Heart right ventricle (tissue), 16 donors: Measurements from ENCODE around the gene DUOX2. TPM values are rescaled to one million over a fixed set of nuclear protein-coding genes. Genes with fewer than 3 reads are reported as not detected.

ENCODE experiments used
- ATAC-seq, 8 donors: fragments of 200-7000 bp; cut with Tn5 transposase; one replicate each; pipeline ENCODE4 v1.9.1; 2020; ENCODE audit warnings: mild to moderate bottlenecking in 8 of 8, moderate library complexity in 8 of 8, moderate number of reproducible peaks in 1 of 8
- DNase-seq, 2 donors: peaks; one replicate each; pipeline ENCODE4 v3.0.0-alpha.2; 2020
- H3K27ac ChIP-seq, 10 donors: fragments of 200-600 bp; sonication (generic) in 2 of 10; one replicate each; pipeline versions ENCODE4 v1.5.0 to v1.8.0; 2020 to 2022; ENCODE audit warnings: mild to moderate bottlenecking in 3 of 10
- H3K27me3 ChIP-seq, 7 donors: fragments of 200-600 bp; one replicate each; pipeline ENCODE4 v1.8.0; 2021 to 2022; ENCODE audit warnings: mild to moderate bottlenecking in 2 of 7
- H3K36me3 ChIP-seq, 9 donors: fragments of 200-600 bp; sonication (generic) in 1 of 9; one replicate each; pipeline versions ENCODE4 v1.5.0 to v1.8.0; 2020 to 2022; ENCODE audit warnings: mild to moderate bottlenecking in 2 of 9
- H3K4me1 ChIP-seq, 9 donors: fragments of 200-600 bp; sonication (generic) in 1 of 9; one replicate each; pipeline versions ENCODE4 v1.5.0 to v1.8.0; 2020 to 2022; ENCODE audit warnings: mild to moderate bottlenecking in 4 of 9
- H3K4me3 ChIP-seq, 10 donors: fragments of 200-600 bp; sonication (generic) in 2 of 10; one replicate each; pipeline versions ENCODE4 v1.5.0 to v1.8.0; 2020 to 2022; ENCODE audit warnings: mild to moderate bottlenecking in 7 of 10, moderate library complexity in 2 of 10
- H3K9me3 ChIP-seq, 11 donors: fragments of 200-600 bp in 10 of 11; sonication (generic) in 2 of 11; one replicate each; pipeline versions ENCODE4 v1.5.0 to v1.8.0; 2013 to 2022; ENCODE audit warnings: mild to moderate bottlenecking in 2 of 11, control low read depth in 1 of 11, moderate library complexity in 1 of 11
- WGBS, 2 donors: extraction: QIAGEN DNeasy Blood & Tissue Kit; methylation state at CpG; one replicate each; pipeline ENCODE4 v1.1.7; 2013; ENCODE audit warnings: inconsistent platforms in 1 of 2; 5-methylcytosine and 5-hydroxymethylcytosine counted together
- intact Hi-C, 10 donors: fragments of 100-400 bp; cut with DNase I; formaldehyde crosslinking; loops; one replicate each; pipeline versions ENCODE4 v1.11.1 to v1.14.2; 2022
- polyA plus RNA-seq, 2 donors: library from polyadenylated mRNA; stranded (reverse); fragments of 200-250 nt; gene quantifications; one replicate each; pipeline ENCODE4 v1.2.3, GENCODE V29; 2013
- total RNA-seq, 10 donors: library from RNA; stranded (reverse); fragmentation: NEBNext Ultra II Directional in 3 of 10; extraction: Animal tissue kit (Norgen Biotek cat#: 25700) in 3 of 10; gene quantifications; one replicate each; pipeline versions ENCODE4 v1.2.1 to v1.2.4, GENCODE V29; 2021 to 2023
- TF ChIP-seq, protein P1 (sequence below), 9 donors: fragments of 200-600 bp; sonication (generic) in 2 of 9; IDR thresholded peaks; one replicate each; pipeline versions ENCODE4 v1.5.0 to v1.8.0; 2021 to 2022; ENCODE audit warnings: antibody characterized with exemption in 9 of 9, mild to moderate bottlenecking in 5 of 9, moderate library complexity in 1 of 9
- donor health status: Arrhythmogenic right ventricular cardiomyopathy.
- donor health status: ischemic (EF 13 %, LVEDD 7.1; RV severe dilation, severe dysfunction).
- donor health status: healthy with polysubstance abuse.
- donor health status: DM: no; HTN: yes; CAD: no.
- donor health status: DM: no; HTN: no; CAD: no.
- donor health status: ischemic (EF 25% LVEDD 6.9; RV normal size, moderate dysfunction).
- donor health status: ischemic (EF 25% LVEDD 5.7; RV mildly dilated, moderate dysfunction).
- donor health status: healthy.
- donor health status: DM: yes; HTN: yes; CAD: no.
- donor health status: Ischemic cardiomyopathy.
- donor health status: ischemic (EF 35%, LVEDD 5.7; RV mildly dilated, moderate dysfunction).
- donor health status: nonischemic (EF 11% LVEDD 7.7; RV severe dilation, severe dysfunction).
- donor health status: DM: yes; HTN: yes; CAD: no.
- donor health status: PGD.
- donor health status: ischemic (EF 29% LVEDD 5.4; RV normal size, mild dysfunction).
- donor health status: nonischemic (EF 23%, LVEDD 6.1; RV moderate dilation, normal function).

DUOX2 gene
- total and polyA plus RNA-seq, 12 donors, result 0.03 to 0.73 (median 0.15) TPM; not detected in 1

DNA sequence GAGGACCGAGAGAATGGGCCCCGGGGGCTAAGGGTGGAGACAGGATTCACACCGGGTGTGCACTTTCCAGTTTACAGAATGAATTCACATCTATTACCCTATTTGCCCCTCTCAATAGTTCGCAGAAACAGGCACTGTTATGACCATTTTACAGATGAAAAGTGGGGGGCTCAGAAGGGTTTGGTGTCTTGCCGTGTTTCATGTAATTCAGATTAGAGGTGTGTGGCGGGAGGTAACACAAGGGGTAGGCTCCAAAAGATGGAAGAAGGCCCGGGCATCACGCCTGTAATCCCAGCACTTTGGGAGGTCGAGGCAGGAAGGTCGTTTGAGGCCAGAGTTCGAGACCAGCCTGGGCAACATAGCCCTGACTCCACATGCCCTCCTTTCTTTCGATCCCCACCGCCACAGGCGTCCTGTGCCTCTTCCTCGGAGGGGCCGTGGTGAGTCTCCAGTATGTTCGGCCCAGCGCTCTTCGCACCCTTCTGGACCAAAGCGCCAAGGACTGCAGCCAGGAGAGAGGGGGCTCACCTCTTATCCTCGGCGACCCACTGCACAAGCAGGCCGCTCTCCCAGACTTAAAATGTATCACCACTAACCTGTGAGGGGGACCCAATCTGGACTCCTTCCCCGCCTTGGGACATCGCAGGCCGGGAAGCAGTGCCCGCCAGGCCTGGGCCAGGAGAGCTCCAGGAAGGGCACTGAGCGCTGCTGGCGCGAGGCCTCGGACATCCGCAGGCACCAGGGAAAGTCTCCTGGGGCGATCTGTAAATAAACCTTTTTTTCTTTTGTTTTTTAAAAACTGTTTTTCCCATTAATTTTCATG is 3.5 kb upstream of the DUOX2 start:
- H3K36me3 ChIP-seq, result no peaks in the 10 kb centered on the region
- intact Hi-C loops, result loop anchor here in 4 of 10 donors (5.0 to 10.0 kb wide), 4 partner anchors 73 to 150 kb away; no protein-coding TSS in a partner anchor
- DNase-seq, result no peak
- H3K4me3 ChIP-seq, result peak overlapping the region in 9 of 10 donors; percentile 3 to 44 (median 32)
- TF ChIP-seq, protein P1, sequence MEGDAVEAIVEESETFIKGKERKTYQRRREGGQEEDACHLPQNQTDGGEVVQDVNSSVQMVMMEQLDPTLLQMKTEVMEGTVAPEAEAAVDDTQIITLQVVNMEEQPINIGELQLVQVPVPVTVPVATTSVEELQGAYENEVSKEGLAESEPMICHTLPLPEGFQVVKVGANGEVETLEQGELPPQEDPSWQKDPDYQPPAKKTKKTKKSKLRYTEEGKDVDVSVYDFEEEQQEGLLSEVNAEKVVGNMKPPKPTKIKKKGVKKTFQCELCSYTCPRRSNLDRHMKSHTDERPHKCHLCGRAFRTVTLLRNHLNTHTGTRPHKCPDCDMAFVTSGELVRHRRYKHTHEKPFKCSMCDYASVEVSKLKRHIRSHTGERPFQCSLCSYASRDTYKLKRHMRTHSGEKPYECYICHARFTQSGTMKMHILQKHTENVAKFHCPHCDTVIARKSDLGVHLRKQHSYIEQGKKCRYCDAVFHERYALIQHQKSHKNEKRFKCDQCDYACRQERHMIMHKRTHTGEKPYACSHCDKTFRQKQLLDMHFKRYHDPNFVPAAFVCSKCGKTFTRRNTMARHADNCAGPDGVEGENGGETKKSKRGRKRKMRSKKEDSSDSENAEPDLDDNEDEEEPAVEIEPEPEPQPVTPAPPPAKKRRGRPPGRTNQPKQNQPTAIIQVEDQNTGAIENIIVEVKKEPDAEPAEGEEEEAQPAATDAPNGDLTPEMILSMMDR (IDR thresholded peaks at IDR 0.05), result no peak
- peak; percentile 8 to 45 (median 36) for ATAC-seq
- no peak overlapping the region for H3K27ac ChIP-seq
- peaks cover 26 to 96% (median 86%) of the 10 kb centered on the region in 7 donors for H3K27me3 ChIP-seq
- no peaks in the 10 kb centered on the region for H3K9me3 ChIP-seq
- peaks cover 8 to 41% (median 18%) of the 10 kb centered on the region in 9 donors for H3K4me1 ChIP-seq
- 34 to 35% methylated on average over 33 of the region's 33 CpGs for WGBS, 2 donors

GRCh38 chr15:45116482-45117307 is 2.7 kb upstream of the DUOX2 start:
- peaks cover 8 to 45% (median 22%) of the 10 kb centered on the region in 9 donors for H3K4me1 ChIP-seq
- no peaks in the 10 kb centered on the region for H3K9me3 ChIP-seq
- WGBS, 2 donors, result 12 to 14% methylated on average over 65 of the region's 65 CpGs
- intact Hi-C loops, result loop anchor here in 4 of 10 donors (5.0 to 10.0 kb wide), 4 partner anchors 72 to 149 kb away; no protein-coding TSS in a partner anchor
- peak overlapping the region in 4 of 10 donors; percentile 3 to 16 (median 9) for H3K4me3 ChIP-seq
- DNase-seq, result no peak
- TF ChIP-seq, protein P1 (IDR thresholded peaks at IDR 0.05), result no peak
- H3K27ac ChIP-seq, result no peak overlapping the region
- no peaks in the 10 kb centered on the region for H3K36me3 ChIP-seq
- ATAC-seq, result peak in 4 of 8 donors; percentile 8 to 16 (median 13)
- H3K27me3 ChIP-seq, result peaks cover 34 to 99% (median 86%) of the 10 kb centered on the region in 7 donors

DNA sequence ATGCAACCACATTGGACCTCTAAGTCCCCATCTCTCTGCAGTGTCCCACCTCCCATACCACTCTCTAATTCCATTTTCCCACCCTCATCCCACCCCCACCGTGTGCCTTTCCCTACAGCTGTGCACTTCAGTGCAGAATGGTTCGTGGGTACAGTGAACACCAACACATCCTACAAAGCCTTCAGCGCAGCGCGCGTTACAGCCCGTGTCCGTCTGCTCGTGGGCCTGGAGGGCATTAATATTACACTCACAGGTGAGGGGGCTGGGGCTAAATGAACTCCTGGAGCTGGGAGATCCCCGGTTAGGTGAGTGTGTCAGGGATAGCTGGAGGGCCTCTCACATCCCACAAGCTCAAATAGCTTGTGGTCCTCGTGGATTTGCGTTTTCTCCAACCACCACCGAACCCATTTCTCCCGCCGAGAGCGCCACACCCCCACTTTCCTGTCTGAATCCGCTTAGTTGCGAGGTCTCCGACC is 2.1 kb upstream of the DUOX2 start:
- intact Hi-C loops, result loop anchor here in 4 of 10 donors (5.0 to 10.0 kb wide), 4 partner anchors 71 to 149 kb away; no protein-coding TSS in a partner anchor

More for the DNA sequence above, 2.1 kb upstream of the DUOX2 start:
- Histone ChIP-seq H3K36me3 (no peaks in the 10 kb centered on the region), H3K4me1 (peaks cover 8 to 45% (median 22%) of the 10 kb centered on the region in 9 donors), H3K4me3 (no peak overlapping the region), H3K9me3 (no peaks in the 10 kb centered on the region), H3K27ac (no peak overlapping the region), H3K27me3 (peaks cover 39 to 97% (median 85%) of the 10 kb centered on the region in 7 donors)
- whole genome bisulfite sequencing, 2 donors, result 35 to 37% methylated on average over 19 of the region's 19 CpGs
- ATAC-seq (no peak), DNase-seq (no peak)
- TF ChIP-seq, protein P1 (IDR thresholded peaks at IDR 0.05), result no peak
